Gastrocnemius medialis (tissue), 4 donors: ENCODE measurements around the gene EEFSEC.

Source experiments
- CTCF ChIP-seq, 5 experiments: fragments of 450-650 bp in 3 of 5; fragments of 200-600 bp in 2 of 5; sonication (generic) in 2 of 5; IDR thresholded peaks in 4 of 5; conservative IDR thresholded peaks in 1 of 5; 1 replicate in 4 of 5; 2 replicates in 1 of 5; pipeline ENCODE4 v1.5.1; 2016 to 2019; ENCODE audit warnings: antibody characterized with exemption in 5 of 5, mild to moderate bottlenecking in 3 of 5, moderate library complexity in 3 of 5
- POLR2A ChIP-seq, 2 donors: fragments of 450-650 bp; IDR thresholded peaks; one replicate each; pipeline ENCODE4 v1.6.1; 2017; ENCODE audit warnings: antibody characterized with exemption in 2 of 2, mild to moderate bottlenecking in 2 of 2, moderate library complexity in 2 of 2

GRCh38 chr3:128107834-128108233, 45.4 kb upstream of the EEFSEC start:
- no peak for TF ChIP-seq POLR2A (IDR thresholded peaks at IDR 0.05)
- no peak for TF ChIP-seq CTCF (IDR thresholded peaks at IDR 0.05 in 4 of 5, conservative IDR thresholded peaks at IDR 0.05 in 1 of 5)
